Measurements from ENCODE around the gene ZNF165. TPM values are rescaled to one million over a fixed set of nuclear protein-coding genes. Genes with fewer than 3 reads are reported as not detected.
"Not testable (repeated sequence)": the region's sequence is repeated elsewhere in the genome, so short reads cannot be mapped to it uniquely, and the experiment has no call there.

The ZNF165 gene
- total RNA-seq, 2 experiments from 2014 or later = 4.3 TPM

GRCh38 chr6:28104392-28105244 is 24.2 kb downstream of the ZNF165 start:
- DNase-seq = peak; percentile 87
- Mint-ChIP-seq H3K27me3 (peaks cover 3% of the 10 kb centered on the region), H3K27ac (peak overlapping the region; percentile 87), H3K9me3 (peaks cover 3% of the 10 kb centered on the region), H3K36me3 (peaks cover 1% of the 10 kb centered on the region), H3K4me3 (peak overlapping the region; percentile 89), H3K4me1 (peaks cover 8% of the 10 kb centered on the region)

DNA sequence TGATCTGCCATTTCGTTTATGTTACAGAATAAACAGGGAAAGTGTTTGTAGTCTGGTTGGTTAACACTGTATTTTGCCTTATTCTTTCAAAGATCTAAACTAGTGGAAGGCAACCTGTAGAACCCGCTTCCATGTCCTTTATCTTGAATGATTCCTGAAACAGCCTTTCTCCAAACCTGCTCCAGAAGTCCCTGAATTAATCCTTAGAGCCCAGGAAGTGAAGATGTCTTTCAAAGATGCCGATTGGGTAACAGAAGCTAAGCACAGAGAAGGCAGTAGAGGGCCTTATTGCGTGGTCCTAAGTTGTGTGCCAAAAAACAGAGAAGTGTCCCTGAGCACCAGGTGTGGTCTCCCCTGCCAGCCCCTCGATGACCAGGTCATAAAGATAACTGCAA is 24.9 kb downstream of the ZNF165 start:
- Mint-ChIP-seq H3K4me3 (peak overlapping the region; percentile 89), H3K36me3 (peaks cover 1% of the 10 kb centered on the region), H3K9me3 (peaks cover 3% of the 10 kb centered on the region), H3K27me3 (peaks cover 3% of the 10 kb centered on the region), H3K27ac (peak overlapping the region; percentile 87), H3K4me1 (peaks cover 8% of the 10 kb centered on the region)
- DNase-seq = no peak

GRCh38 chr6:28107506-28107905 is 27.1 kb downstream of the ZNF165 start:
- no peak for DNase-seq
- Mint-ChIP-seq H3K9me3 (peaks cover 3% of the 10 kb centered on the region), H3K36me3 (peaks cover 1% of the 10 kb centered on the region), H3K27me3 (no peaks in the 10 kb centered on the region), H3K27ac (no peak overlapping the region), H3K4me3 (no peak overlapping the region), H3K4me1 (peaks cover 8% of the 10 kb centered on the region)

DNA sequence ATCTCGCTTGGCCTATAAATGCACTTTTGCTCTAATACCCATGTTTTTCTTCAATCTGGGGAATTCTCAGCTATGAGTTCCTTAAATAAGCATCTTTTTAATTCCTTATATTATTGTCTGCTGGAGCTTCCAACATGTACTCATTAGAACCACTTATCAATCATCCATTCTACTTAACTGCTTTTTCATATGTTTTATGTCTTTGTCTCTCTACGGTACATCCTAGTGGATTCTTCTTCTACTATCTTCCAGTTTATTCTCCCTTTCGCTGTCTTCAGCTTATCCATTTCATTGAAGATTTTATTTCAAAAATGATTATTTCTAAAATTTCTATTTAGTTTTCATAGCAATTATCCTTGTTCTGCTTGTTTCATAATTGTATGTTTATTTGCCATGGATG is 31.6 kb downstream of the ZNF165 start:
- H3K36me3 Mint-ChIP-seq = peaks cover 16% of the 10 kb centered on the region
- DNase-seq = no peak
- H3K27ac Mint-ChIP-seq = no peak overlapping the region
- H3K9me3 Mint-ChIP-seq = no peaks in the 10 kb centered on the region
- H3K27me3 Mint-ChIP-seq = no peaks in the 10 kb centered on the region
- H3K4me1 Mint-ChIP-seq = no peaks in the 10 kb centered on the region
- H3K4me3 Mint-ChIP-seq = no peak overlapping the region

DNA sequence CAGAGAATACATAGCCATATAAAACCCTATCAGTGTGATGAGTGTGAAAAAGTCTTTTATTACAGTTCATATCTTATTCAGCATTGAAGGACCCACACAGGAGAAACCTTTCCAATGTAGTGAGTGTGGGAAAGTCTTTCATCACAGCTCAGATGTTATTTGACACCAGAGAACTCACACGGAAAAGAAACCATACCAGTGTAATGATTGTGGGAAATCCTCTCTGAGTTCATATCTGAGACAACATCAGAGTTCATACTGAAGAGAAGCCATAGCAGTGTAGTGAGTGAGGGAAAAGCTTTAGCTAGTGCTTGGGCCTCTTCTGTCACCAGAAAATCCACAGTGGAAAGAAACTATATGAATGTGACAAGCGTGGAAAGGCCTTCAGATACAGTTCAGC is 35.4 kb downstream of the ZNF165 start:
- no peak overlapping the region for H3K4me3 Mint-ChIP-seq
- no peaks in the 10 kb centered on the region for H3K9me3 Mint-ChIP-seq
- DNase-seq = no peak
- no peaks in the 10 kb centered on the region for H3K4me1 Mint-ChIP-seq
- H3K36me3 Mint-ChIP-seq = peaks cover 27% of the 10 kb centered on the region
- H3K27me3 Mint-ChIP-seq = no peaks in the 10 kb centered on the region
- H3K27ac Mint-ChIP-seq = no peak overlapping the region

- Mint-ChIP-seq H3K4me3 (no peak overlapping the region), H3K27ac (no peak overlapping the region), H3K9me3 (no peaks in the 10 kb centered on the region), H3K27me3 (no peaks in the 10 kb centered on the region), H3K36me3 (peaks cover 33% of the 10 kb centered on the region), H3K4me1 (no peaks in the 10 kb centered on the region)
- DNase-seq = no peak
Measured at GRCh38 chr6:28117386-28118050, 37.1 kb downstream of the ZNF165 start.

DNA sequence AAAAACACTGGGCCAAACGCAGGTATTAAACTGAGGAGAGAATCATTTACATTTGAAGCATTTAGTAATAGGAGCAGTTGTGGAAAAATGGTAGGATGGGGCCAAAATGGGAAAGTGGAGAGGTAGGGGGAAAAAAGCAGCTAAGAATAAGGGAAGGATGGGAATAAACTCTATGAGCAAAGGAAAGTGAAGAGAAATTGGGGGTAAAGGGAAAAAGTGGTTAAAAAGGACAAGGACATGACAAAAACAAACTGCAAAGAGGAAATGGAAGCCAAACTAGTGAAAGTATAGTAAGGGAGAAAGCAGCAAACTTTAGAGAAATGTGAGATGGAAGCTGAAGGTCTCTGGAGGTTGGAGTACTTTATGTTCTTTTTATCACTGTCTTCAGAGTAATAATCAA is 37.8 kb downstream of the ZNF165 start:
- no peak for DNase-seq
- no peaks in the 10 kb centered on the region for H3K27me3 Mint-ChIP-seq
- peaks cover under 1% of the 10 kb centered on the region for H3K4me1 Mint-ChIP-seq
- H3K9me3 Mint-ChIP-seq = no peaks in the 10 kb centered on the region
- H3K4me3 Mint-ChIP-seq = no peak overlapping the region
- peaks cover 37% of the 10 kb centered on the region for H3K36me3 Mint-ChIP-seq
- H3K27ac Mint-ChIP-seq = no peak overlapping the region

- Mint-ChIP-seq H3K4me3 (no peak overlapping the region), H3K9me3 (no peaks in the 10 kb centered on the region), H3K36me3 (peaks cover 29% of the 10 kb centered on the region), H3K27ac (no peak overlapping the region), H3K4me1 (peaks cover 30% of the 10 kb centered on the region), H3K27me3 (no peaks in the 10 kb centered on the region)
- DNase-seq = no peak
Measured at GRCh38 chr6:28121876-28122275, 41.5 kb downstream of the ZNF165 start.

DNA sequence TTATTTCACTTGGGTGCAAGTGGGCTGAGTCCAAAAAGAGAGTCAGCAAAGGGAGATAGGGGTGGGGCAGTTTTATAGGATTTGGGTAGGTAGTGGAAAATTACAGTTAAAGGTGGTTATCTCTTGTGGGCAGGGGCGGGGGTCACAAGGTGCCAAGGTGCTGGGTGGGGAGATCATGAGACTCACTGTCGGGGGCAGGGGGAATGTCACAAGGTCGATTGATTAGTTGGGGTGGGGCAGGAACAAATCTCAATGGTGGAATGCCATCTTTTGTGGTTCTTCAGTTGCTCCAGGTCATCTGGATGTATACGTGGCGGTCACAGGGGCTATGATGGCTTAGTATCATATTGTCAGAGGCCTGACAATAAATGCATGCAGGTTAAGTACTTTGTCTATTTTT is 41.9 kb downstream of the ZNF165 start:
- not testable (repeated sequence) for H3K9me3 Mint-ChIP-seq, H3K27ac Mint-ChIP-seq, H3K27me3 Mint-ChIP-seq

GRCh38 chr6:28124350-28124970 is 44.1 kb downstream of the ZNF165 start, which contains the start of gene ZSCAN16:
Gene ZSCAN16 (plus strand): TSS chr6:28124609. CDS start chr6:28125444, 835 bp downstream.
- DNase-seq = peak; percentile 80
- H3K36me3 Mint-ChIP-seq = peaks cover 30% of the 10 kb centered on the region
- H3K9me3 Mint-ChIP-seq = no peaks in the 10 kb centered on the region
- peak within 1 kb of the TSS; percentile 92 for H3K27ac Mint-ChIP-seq
- H3K4me1 Mint-ChIP-seq = peaks cover 47% of the 10 kb centered on the region
- H3K27me3 Mint-ChIP-seq = no peaks in the 10 kb centered on the region
- H3K4me3 Mint-ChIP-seq = peak within 1 kb of the TSS; percentile 94

More for the DNA sequence above, 41.9 kb downstream of the ZNF165 start:
- not testable (repeated sequence) for H3K4me3 Mint-ChIP-seq, DNase-seq
- Mint-ChIP-seq H3K4me1 (peaks cover 34% of the 10 kb centered on the region), H3K36me3 (peaks cover 29% of the 10 kb centered on the region)

DNA sequence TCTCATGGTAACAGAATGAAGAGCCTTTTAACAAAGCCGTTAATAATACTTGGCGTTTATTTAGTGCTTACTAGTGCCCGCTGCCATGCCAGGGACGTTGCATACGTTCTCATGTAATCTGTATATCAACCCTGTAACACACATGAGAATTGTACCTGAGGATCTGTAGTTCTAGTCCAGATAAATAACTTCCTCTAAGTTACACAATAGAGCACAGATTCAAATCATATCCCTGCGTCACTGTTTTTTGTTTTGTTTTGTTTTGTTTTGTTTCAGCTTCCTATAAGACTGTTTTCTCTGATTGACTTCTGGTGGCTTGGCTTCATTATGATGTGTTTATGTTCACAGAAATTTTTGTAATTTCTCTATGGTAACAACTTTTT is 44.6 kb downstream of the ZNF165 start:
- H3K4me1 Mint-ChIP-seq = peaks cover 50% of the 10 kb centered on the region

GRCh38 chr6:28125401-28125800 is 45.0 kb downstream of the ZNF165 start:
- H3K4me1 Mint-ChIP-seq = peaks cover 51% of the 10 kb centered on the region
- H3K9me3 Mint-ChIP-seq = no peaks in the 10 kb centered on the region
- peaks cover 34% of the 10 kb centered on the region for H3K36me3 Mint-ChIP-seq
- H3K4me3 Mint-ChIP-seq = peak overlapping the region; percentile 94
- H3K27ac Mint-ChIP-seq = peak overlapping the region; percentile 92
- DNase-seq = no peak
- no peaks in the 10 kb centered on the region for H3K27me3 Mint-ChIP-seq

More for the DNA sequence above, 44.6 kb downstream of the ZNF165 start:
- DNase-seq = no peak
- no peaks in the 10 kb centered on the region for H3K27me3 Mint-ChIP-seq
- H3K9me3 Mint-ChIP-seq = no peaks in the 10 kb centered on the region
- peak overlapping the region; percentile 94 for H3K4me3 Mint-ChIP-seq
- peaks cover 35% of the 10 kb centered on the region for H3K36me3 Mint-ChIP-seq
- peak overlapping the region; percentile 92 for H3K27ac Mint-ChIP-seq

- Mint-ChIP-seq H3K4me1 (peaks cover 50% of the 10 kb centered on the region), H3K9me3 (no peaks in the 10 kb centered on the region), H3K27ac (peak overlapping the region; percentile 23), H3K4me3 (peak overlapping the region; percentile 47), H3K36me3 (peaks cover 36% of the 10 kb centered on the region), H3K27me3 (no peaks in the 10 kb centered on the region)
- DNase-seq = no peak
Measured at GRCh38 chr6:28134015-28134414, 53.6 kb downstream of the ZNF165 start.

DNA sequence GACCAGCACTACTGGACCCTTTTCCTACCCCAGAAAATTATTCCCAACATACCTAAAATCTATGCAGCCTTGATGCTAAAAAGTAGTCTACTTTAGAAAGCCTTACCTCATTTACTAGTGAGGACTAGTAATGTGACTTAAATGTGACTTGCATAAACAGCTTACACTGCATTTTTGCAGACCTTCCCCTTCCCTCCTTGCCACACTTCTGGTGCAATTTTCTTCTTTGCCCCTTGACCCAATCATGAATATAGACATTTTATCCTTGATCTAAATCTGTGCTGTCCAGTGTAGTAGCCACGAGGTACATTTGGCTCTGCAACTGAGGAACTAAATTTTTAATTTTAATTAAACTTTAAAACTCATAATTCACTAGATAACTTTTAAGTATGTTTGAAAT is 54.3 kb downstream of the ZNF165 start:
- no peaks in the 10 kb centered on the region for H3K27me3 Mint-ChIP-seq
- peaks cover 49% of the 10 kb centered on the region for H3K4me1 Mint-ChIP-seq
- peak overlapping the region; percentile 23 for H3K27ac Mint-ChIP-seq
- peak overlapping the region; percentile 46 for H3K4me3 Mint-ChIP-seq
- peaks cover 29% of the 10 kb centered on the region for H3K36me3 Mint-ChIP-seq
- no peaks in the 10 kb centered on the region for H3K9me3 Mint-ChIP-seq
- no peak for DNase-seq

DNA sequence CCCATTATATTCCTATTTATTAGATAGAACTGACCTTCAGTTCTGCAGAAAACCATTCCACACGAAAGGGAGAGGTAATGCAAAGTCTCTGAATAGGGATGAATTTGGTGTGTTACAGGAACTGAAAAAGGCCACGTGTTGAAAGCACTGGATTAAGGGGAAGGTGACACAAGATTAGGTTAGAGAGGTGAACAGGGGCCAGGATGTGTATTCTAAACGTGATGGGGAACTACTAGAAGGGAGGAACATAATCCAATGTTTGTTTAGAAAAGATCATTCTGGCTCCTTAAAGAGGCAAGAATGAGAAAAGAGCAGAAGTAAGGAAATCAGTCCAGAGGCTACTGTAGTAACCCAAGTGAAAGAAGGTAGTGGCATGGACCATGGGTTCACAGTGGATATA is 55.0 kb downstream of the ZNF165 start:
- no peak for DNase-seq
- Mint-ChIP-seq H3K27me3 (no peaks in the 10 kb centered on the region), H3K36me3 (peaks cover 24% of the 10 kb centered on the region), H3K4me3 (peak overlapping the region; percentile 91), H3K9me3 (no peaks in the 10 kb centered on the region), H3K4me1 (peaks cover 53% of the 10 kb centered on the region), H3K27ac (peak overlapping the region; percentile 95)
